ENCODE data around the gene PLAGL1.

Gene PLAGL1

GRCh38 chr6:143980921-143981320 lies 27.1 kb downstream of the PLAGL1 start:
- no peak overlapping the region for H3K4me3 ChIP-seq (ENCODE audit: low read length, poor library complexity, severe bottlenecking)
- H3K9me3 ChIP-seq (ENCODE audit: insufficient read depth, low read depth, low read length) = no peaks in the 10 kb centered on the region
- H3K4me1 ChIP-seq (ENCODE audit: insufficient read depth, low read length, poor library complexity, severe bottlenecking) = peaks cover 12% of the 10 kb centered on the region
- no peaks in the 10 kb centered on the region for H3K9me2 ChIP-seq (replicated peaks; ENCODE audit: low read depth, low read length)
- no peaks in the 10 kb centered on the region for H3K27me3 ChIP-seq (ENCODE audit: insufficient read depth, low read length, poor library complexity, severe bottlenecking)
- no peak overlapping the region for H2AFZ ChIP-seq (ENCODE audit: low read length)
- no peaks in the 10 kb centered on the region for H3K36me3 ChIP-seq (ENCODE audit: insufficient read depth, low read length)
- no peak overlapping the region for H3K4me2 ChIP-seq (ENCODE audit: low read depth, low read length, poor library complexity, severe bottlenecking)
- no peaks in the 10 kb centered on the region for H3K79me2 ChIP-seq (ENCODE audit: insufficient read depth, low read length)
- no peak overlapping the region for H3K9ac ChIP-seq (ENCODE audit: low read depth, low read length, poor library complexity, severe bottlenecking)
- TF ChIP-seq EZH2phosphoT487 (IDR thresholded peaks at IDR 0.05; ENCODE audit: borderline replicate concordance) (no peak), CTCF (conservative IDR thresholded peaks at IDR 0.05; ENCODE audit: low read length) (no peak)
- H3F3A ChIP-seq (ENCODE audit: low read depth) = no peaks in the 10 kb centered on the region
- H4K20me1 ChIP-seq (ENCODE audit: insufficient read depth, low read length, poor library complexity, severe bottlenecking) = no peaks in the 10 kb centered on the region

- H3K9ac ChIP-seq (ENCODE audit: low read depth, low read length, poor library complexity, severe bottlenecking) = peak overlapping the region; percentile 17
- no peaks in the 10 kb centered on the region for H3K27me3 ChIP-seq (ENCODE audit: insufficient read depth, low read length, poor library complexity, severe bottlenecking)
- H3K4me3 ChIP-seq (ENCODE audit: low read length, poor library complexity, severe bottlenecking) = peak overlapping the region; percentile 34
- no peaks in the 10 kb centered on the region for H4K20me1 ChIP-seq (ENCODE audit: insufficient read depth, low read length, poor library complexity, severe bottlenecking)
- H3K79me2 ChIP-seq (ENCODE audit: insufficient read depth, low read length) = no peaks in the 10 kb centered on the region
- peak overlapping the region; percentile 55; the same call in 1 of the 2 replicates for H2AFZ ChIP-seq (ENCODE audit: low read length)
- H3K9me3 ChIP-seq (ENCODE audit: insufficient read depth, low read depth, low read length) = no peaks in the 10 kb centered on the region
- no peaks in the 10 kb centered on the region for H3K9me2 ChIP-seq (replicated peaks; ENCODE audit: low read depth, low read length)
- H3F3A ChIP-seq (ENCODE audit: low read depth) = no peaks in the 10 kb centered on the region
- TF ChIP-seq EZH2phosphoT487 (IDR thresholded peaks at IDR 0.05; ENCODE audit: borderline replicate concordance) = no peak
- TF ChIP-seq CTCF (conservative IDR thresholded peaks at IDR 0.05; ENCODE audit: low read length) = no peak
- peaks cover 22% of the 10 kb centered on the region for H3K4me1 ChIP-seq (ENCODE audit: insufficient read depth, low read length, poor library complexity, severe bottlenecking)
- peak overlapping the region; percentile 32 for H3K4me2 ChIP-seq (ENCODE audit: low read depth, low read length, poor library complexity, severe bottlenecking)
- H3K36me3 ChIP-seq (ENCODE audit: insufficient read depth, low read length) = no peaks in the 10 kb centered on the region
These were observed 31.2 kb downstream of the PLAGL1 start for GRCh38 chr6:143976806-143977349.

- peaks cover 50% of the 10 kb centered on the region for H3K4me1 ChIP-seq (ENCODE audit: insufficient read depth, low read length, poor library complexity, severe bottlenecking)
- H3K27me3 ChIP-seq (ENCODE audit: insufficient read depth, low read length, poor library complexity, severe bottlenecking) = no peaks in the 10 kb centered on the region
- no peak overlapping the region for H3K4me2 ChIP-seq (ENCODE audit: low read depth, low read length, poor library complexity, severe bottlenecking)
These were observed 34.0 kb downstream of the PLAGL1 start for GRCh38 chr6:143974089-143974488.

More at GRCh38 chr6:143974089-143974488, 34.0 kb downstream of the PLAGL1 start:
- H3K4me3 ChIP-seq (ENCODE audit: low read length, poor library complexity, severe bottlenecking) = no peak overlapping the region
- no peak overlapping the region for H2AFZ ChIP-seq (ENCODE audit: low read length)
- no peaks in the 10 kb centered on the region for H3K36me3 ChIP-seq (ENCODE audit: insufficient read depth, low read length)
- no peak overlapping the region for H3K9ac ChIP-seq (ENCODE audit: low read depth, low read length, poor library complexity, severe bottlenecking)
- no peaks in the 10 kb centered on the region for H4K20me1 ChIP-seq (ENCODE audit: insufficient read depth, low read length, poor library complexity, severe bottlenecking)
- no peaks in the 10 kb centered on the region for H3K79me2 ChIP-seq (ENCODE audit: insufficient read depth, low read length)
- no peaks in the 10 kb centered on the region for H3K9me2 ChIP-seq (replicated peaks; ENCODE audit: low read depth, low read length)
- TF ChIP-seq CTCF (conservative IDR thresholded peaks at IDR 0.05; ENCODE audit: low read length) (no peak), EZH2phosphoT487 (IDR thresholded peaks at IDR 0.05; ENCODE audit: borderline replicate concordance) (no peak)
- no peaks in the 10 kb centered on the region for H3K9me3 ChIP-seq (ENCODE audit: insufficient read depth, low read depth, low read length)
- H3F3A ChIP-seq (ENCODE audit: low read depth) = peaks cover 7% of the 10 kb centered on the region; the same call in 1 of the 2 replicates

All from Loucy (cell line).